K562 (cell line): ENCODE data around the gene FUZ. TPM values are rescaled to one million over a fixed set of nuclear protein-coding genes. Genes with fewer than 3 reads are reported as not detected.
A peak's percentile ranks its signal among the peaks of the same experiment; 100 is the strongest.

Source experiments
- CREB1 ChIP-seq, 2 experiments: sonication (generic) in 1 of 2; formaldehyde crosslinking in 1 of 2; IDR thresholded peaks; 2 replicates each; pipeline versions ENCODE4 v1.6.1 to v1.8.0; 2012 to 2022; ENCODE audit warnings: inconsistent platforms in 1 of 2, mild to moderate bottlenecking in 1 of 2, missing genetic modification reagents in 1 of 2, moderate library complexity in 1 of 2
- GTF2B ChIP-seq: IDR thresholded peaks from 2 replicates; pipeline ENCODE4 v1.6.1; 2011; ENCODE audit not compliant: insufficient read length; ENCODE audit errors: extremely low read depth
- HES1 ChIP-seq: fragments of 450-650 bp; IDR thresholded peaks from 2 replicates; pipeline ENCODE4 v1.6.1; 2016; ENCODE audit warnings: low read depth, mild to moderate bottlenecking, moderate library complexity
- PPARD ChIP-seq: fragments of 250-450 bp; sonication (Bioruptor Pico); IDR thresholded peaks from 2 replicates; pipeline ENCODE4 v1.8.0; 2022; ENCODE audit warnings: inconsistent platforms, mild to moderate bottlenecking, moderate library complexity
- RAD21 ChIP-seq, 2 experiments: fragments of 250-450 bp in 1 of 2; fragments of 450-650 bp in 1 of 2; sonication (Bioruptor Pico) in 1 of 2; formaldehyde crosslinking in 1 of 2; IDR thresholded peaks in 1 of 2; conservative IDR thresholded peaks in 1 of 2; 2 replicates each; pipeline versions ENCODE4 v1.4.0 to v1.8.0; 2020 to 2022; ENCODE audit warnings: mild to moderate bottlenecking in 2 of 2, moderate library complexity in 1 of 2
- REST ChIP-seq, 2 experiments: fragments of 450-650 bp; formaldehyde crosslinking in 1 of 2; IDR thresholded peaks; 2 replicates each; pipeline versions ENCODE4 v1.4.0 to v1.6.1; 2014 to 2020; ENCODE audit warnings: mild to moderate bottlenecking in 2 of 2, borderline replicate concordance in 1 of 2, low read depth in 1 of 2
- SNIP1 ChIP-seq: fragments of 450-650 bp; IDR thresholded peaks from 2 replicates; pipeline ENCODE4 v1.7.1; 2017; ENCODE audit warnings: low read depth, mild to moderate bottlenecking
- SREBF1 ChIP-seq: fragments of 150-350 bp; IDR thresholded peaks from 2 replicates; pipeline ENCODE4 v1.6.1; 2014; ENCODE audit warnings: antibody characterized with exemption, low read depth, low read length, borderline replicate concordance
- VEZF1 ChIP-seq: fragments of 200-800 bp; sonication (Bioruptor generic); IDR thresholded peaks from 2 replicates; pipeline ENCODE4 v1.6.1; 2017; ENCODE audit warnings: missing genetic modification characterization, missing compliant biosample characterization
- YY1 ChIP-seq, 3 experiments: IDR thresholded peaks; 2 replicates each; pipeline ENCODE4 v1.6.1; 2011; ENCODE audit warnings: low read length in 2 of 3, mild to moderate bottlenecking in 2 of 3, moderate library complexity in 2 of 3, borderline replicate concordance in 1 of 3, control low read depth in 1 of 3, low read depth in 1 of 3; ENCODE audit not compliant: insufficient read depth in 3 of 3, insufficient replicate concordance in 2 of 3, control insufficient read depth in 1 of 3, insufficient read length in 1 of 3; ENCODE audit errors: extremely low read depth in 1 of 3
- ZSCAN32 ChIP-seq: fragments of 450-650 bp; formaldehyde crosslinking; IDR thresholded peaks from 2 replicates; pipeline ENCODE4 v1.4.0; 2020; ENCODE audit warnings: mild to moderate bottlenecking, moderate library complexity
- polyA plus RNA-seq, 8 experiments: library from polyadenylated mRNA; depleted of rRNA in 4 of 8; stranded (reverse) in 5 of 8; unstranded in 3 of 8; fragments of >200 nt; fragmentation: Nextera tagmentation in 2 of 8; fragmentation: Illumina TruSeq in 1 of 8; extraction: Ambion mirVana in 2 of 8; extraction: Trizol in 1 of 8; gene quantifications; 2 replicates each; pipeline versions ENCODE4 v1.2.1 to v1.2.3, GENCODE V29; 2011 to 2014; ENCODE audit warnings: inconsistent platforms in 1 of 8, missing spikeins in 1 of 8
- total RNA-seq, 7 experiments: library from RNA; depleted of rRNA in 6 of 7; stranded (reverse); fragments of >200 nt in 6 of 7; fragmentation: Illumina TruSeq in 2 of 7; extraction: Trizol in 2 of 7; gene quantifications; 2 replicates each; pipeline versions ENCODE4 v1.2.1 to v1.2.3, GENCODE V29; 2011 to 2021; ENCODE audit warnings: low replicate concordance in 1 of 7

The FUZ gene
- total and polyA plus RNA-seq, 9 of the 15 experiments (the other 6 are each of a cell fraction or from before 2014, with no cell fraction given), result 0.17 to 7.6 (median 3.6) TPM; not detected in 1

- TF ChIP-seq ZSCAN32 (CRISPR knock-in tag) (no peak), VEZF1 (CRISPR knock-in tag) (no peak; the same call in none of the 2 replicates), SNIP1 (no peak), REST (IDR thresholded peaks at IDR 0.05; ENCODE audit: borderline replicate concordance) (no peak; the same call in 1 of the 2 replicates), REST (CRISPR knock-in tag; IDR thresholded peaks at IDR 0.05; ENCODE audit: low read depth) (no peak; the same call in 1 of the 2 replicates), GTF2B (no peak), CREB1 (IDR thresholded peaks at IDR 0.05) (peak; percentile 96), CREB1 (CRISPR knock-in tag; IDR thresholded peaks at IDR 0.05) (peak; percentile 97), YY1 (IDR thresholded peaks at IDR 0.05; ENCODE audit: borderline replicate concordance in 1 of 3, control insufficient read depth in 1 of 3, extremely low read depth in 1 of 3, insufficient read depth in 3 of 3, insufficient read length in 1 of 3, insufficient replicate concordance in 2 of 3, low read depth in 1 of 3, low read length in 2 of 3) (peak in 2 of 3 experiments; percentile 27 to 61), SREBF1 (peak; percentile 96), RAD21 (CRISPR knock-in tag; conservative IDR thresholded peaks at IDR 0.05 in 1 of 2, IDR thresholded peaks at IDR 0.05 in 1 of 2) (no peak), HES1 (peak; percentile 58; the same call in 1 of the 2 replicates), PPARD (no peak)
Observed at GRCh38 chr19:49850487-49851342, 37.6 kb upstream of the FUZ start, which contains the start of gene PTOV1 (continued).
